GM12801 (cell line): ENCODE data around the gene ABHD4.

Source experiments
- TF ChIP-seq, protein P1 (sequence below): IDR thresholded peaks from one replicate; pipeline ENCODE4 v1.5.1; 2011; ENCODE audit warnings: control low read depth; ENCODE audit not compliant: insufficient read length; ENCODE audit errors: extremely low read depth

The ABHD4 gene

DNA sequence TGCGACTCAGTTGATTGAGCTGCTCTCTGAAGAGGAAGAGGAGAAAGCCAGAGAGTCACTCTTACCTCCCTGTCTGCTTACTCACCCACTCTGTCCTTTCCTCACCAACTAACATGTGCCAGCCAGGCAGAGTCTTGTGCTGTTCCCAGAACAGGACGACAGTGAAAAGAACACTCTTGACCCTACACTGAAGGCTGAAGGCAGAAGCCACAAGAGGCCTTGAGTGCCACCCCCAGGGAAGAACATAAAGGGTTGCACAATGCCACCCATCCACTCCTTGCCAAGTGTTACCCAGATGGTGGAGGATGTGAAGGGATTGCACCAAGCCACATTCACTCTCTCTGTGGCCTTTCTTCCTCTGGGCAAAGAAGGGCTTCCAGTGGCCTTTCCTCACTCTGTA, 12.8 kb downstream of the ABHD4 start:
- TF ChIP-seq, protein P1, sequence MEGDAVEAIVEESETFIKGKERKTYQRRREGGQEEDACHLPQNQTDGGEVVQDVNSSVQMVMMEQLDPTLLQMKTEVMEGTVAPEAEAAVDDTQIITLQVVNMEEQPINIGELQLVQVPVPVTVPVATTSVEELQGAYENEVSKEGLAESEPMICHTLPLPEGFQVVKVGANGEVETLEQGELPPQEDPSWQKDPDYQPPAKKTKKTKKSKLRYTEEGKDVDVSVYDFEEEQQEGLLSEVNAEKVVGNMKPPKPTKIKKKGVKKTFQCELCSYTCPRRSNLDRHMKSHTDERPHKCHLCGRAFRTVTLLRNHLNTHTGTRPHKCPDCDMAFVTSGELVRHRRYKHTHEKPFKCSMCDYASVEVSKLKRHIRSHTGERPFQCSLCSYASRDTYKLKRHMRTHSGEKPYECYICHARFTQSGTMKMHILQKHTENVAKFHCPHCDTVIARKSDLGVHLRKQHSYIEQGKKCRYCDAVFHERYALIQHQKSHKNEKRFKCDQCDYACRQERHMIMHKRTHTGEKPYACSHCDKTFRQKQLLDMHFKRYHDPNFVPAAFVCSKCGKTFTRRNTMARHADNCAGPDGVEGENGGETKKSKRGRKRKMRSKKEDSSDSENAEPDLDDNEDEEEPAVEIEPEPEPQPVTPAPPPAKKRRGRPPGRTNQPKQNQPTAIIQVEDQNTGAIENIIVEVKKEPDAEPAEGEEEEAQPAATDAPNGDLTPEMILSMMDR = no peak

DNA sequence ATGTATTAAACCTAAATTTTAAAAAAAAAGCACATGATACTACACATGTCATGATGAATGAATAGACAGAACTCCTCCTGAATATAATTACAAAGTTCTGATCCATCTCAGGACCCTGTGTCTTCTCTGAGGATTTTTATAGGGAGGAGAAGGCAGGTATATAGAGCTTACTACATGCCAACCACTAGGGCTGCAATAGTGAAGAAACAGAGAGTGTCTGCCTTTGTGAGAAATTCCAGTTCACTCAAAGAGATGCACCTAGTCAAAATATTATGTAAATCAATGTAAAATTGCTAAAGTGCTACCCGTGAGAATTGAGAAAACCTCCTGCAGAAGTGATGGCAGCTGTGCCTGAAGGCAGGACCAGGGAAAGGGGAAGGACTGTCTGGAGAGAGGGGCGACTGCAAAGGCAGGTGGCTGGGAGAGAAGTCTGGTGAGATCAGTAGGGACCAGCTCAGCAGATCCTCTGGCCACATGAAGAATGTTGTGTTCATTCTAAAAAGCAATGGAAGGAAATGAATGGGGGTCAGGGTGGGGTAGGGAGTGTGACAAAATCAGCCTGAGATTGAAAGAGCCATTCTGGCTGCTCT, 15.1 kb downstream of the ABHD4 start:
- TF ChIP-seq, protein P1 = no peak

DNA sequence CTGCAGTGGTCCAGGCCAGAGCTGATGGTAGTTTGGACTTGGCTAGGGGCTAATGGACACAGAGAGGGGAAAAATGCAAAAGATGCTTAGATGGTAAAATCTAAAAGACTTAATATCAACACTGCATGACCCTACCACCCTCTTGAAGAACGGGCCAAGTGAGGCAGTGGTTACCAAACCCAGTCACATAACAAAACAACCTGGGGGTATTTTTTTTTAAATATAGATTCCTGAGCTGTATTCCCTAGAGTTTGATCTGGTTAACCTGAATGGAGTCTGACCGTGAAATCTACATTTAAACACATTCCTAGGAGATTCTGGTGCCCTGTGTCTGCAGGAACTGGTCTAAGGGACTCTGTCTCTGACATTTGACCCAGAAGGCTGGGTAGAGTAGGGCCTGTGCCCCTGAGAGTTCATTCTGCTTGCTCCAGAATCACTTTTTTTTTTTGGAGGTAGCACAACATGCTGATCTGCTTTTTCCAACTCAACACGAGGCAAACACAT, 15.7 kb downstream of the ABHD4 start:
- TF ChIP-seq, protein P1 = no peak

DNA sequence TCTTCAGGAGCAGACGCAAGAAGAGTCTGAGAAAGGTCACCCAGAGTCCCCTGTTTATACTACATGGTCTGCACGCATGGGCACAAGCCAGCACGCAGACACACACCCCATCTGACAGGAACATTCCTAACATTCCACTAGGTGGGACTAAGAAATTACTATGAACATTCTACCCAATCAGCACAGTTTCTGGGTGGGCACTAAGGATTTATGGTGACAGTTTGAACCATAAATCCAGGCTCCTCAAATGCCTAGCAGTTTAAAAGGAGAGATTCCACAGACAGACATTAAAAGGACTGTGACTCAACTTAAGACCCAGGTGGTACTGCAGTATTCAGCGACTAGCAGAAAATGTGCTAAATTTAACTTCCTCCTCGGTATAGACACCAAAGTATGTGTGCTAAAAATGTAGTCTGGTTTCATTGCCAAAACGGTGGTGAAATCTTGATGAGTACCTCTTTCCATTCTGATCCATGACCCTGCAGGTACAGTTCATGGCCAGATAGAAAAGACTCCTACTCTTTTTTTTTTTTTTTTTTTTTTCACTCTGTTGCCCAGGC, 16.2 kb downstream of the ABHD4 start:
- TF ChIP-seq, protein P1 = no peak

DNA sequence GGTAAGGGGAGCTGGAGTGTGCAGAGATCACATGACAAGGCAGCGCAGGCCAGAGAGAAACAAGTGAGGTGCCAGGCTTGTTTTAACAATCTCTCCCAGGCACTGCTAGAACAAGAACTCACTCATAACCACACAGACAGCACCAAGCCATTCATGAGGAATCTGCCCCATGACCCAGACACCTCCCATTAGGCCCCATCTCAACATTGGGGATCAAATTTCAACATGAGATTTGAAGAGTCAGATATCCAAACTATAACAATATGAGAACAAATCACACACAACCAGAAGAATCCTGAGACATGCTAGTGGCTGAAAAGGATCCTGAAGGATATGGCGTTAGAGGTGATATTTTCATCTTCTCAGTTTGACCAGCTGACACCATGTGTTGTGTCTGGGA, 24.2 kb downstream of the ABHD4 start:
- TF ChIP-seq, protein P1 = no peak

DNA sequence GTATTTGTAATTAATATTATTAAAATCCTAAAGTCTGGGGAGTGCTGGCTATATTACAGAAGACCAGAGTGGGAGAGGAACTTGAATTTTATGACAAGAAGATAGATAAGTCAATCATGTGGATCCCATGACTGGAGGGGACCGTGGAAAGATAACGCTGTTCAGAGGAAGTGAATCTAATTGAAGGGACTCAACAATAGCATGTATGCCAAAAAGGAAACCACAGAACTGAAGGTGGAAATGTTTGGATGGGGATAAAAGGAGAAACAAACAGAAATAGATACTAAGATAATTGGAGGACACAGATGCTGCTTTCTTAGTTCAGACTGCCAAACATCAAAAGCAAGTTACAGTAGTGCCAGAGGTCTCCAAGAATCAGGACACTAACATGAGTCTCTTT, 24.9 kb downstream of the ABHD4 start:
- TF ChIP-seq, protein P1 = no peak

DNA sequence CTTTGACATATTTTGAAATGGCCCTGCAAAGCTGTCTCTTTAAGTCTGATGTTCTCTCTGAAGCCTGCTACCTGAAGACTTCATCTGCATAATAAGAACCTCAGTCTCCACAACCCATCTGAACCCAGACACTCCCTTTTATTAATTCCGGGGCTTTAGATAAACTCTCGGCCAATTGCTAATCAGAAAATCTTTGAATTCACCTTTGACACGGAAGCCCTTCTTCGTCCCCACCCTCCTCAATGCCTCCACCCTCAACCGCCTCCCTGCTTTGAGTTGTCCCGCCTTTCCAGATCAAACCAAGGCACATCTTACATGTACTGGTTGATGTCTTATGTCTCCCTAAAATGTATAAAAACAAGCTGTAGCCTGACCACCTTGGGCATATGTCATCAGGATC, 28.5 kb downstream of the ABHD4 start:
- TF ChIP-seq, protein P1 = no peak
